H1 (cell line): ENCODE results near the gene TAS2R3. TPM values are rescaled to one million over a fixed set of nuclear protein-coding genes. Genes with fewer than 3 reads are reported as not detected.

Experiments used
- CTCF ChIA-PET: fragments of 300-600 bp; sonication (Branson Sonifier 250); formaldehyde crosslinking; loops from one replicate; lab custom pipeline; 2021; ENCODE audit not compliant: partially characterized antibody; lab: Charles Lee
- POLR2A ChIA-PET: fragments of 300-600 bp; sonication (Branson Sonifier 250); formaldehyde crosslinking; loops from one replicate; lab custom pipeline; 2021; ENCODE audit warnings: inconsistent platforms; ENCODE audit not compliant: partially characterized antibody; lab: Charles Lee
- DNase-seq, 2 experiments: peaks; one replicate each; pipeline versions ENCODE4 v3.0.0 to v3.0.0-alpha.2; 2010 to 2022; ENCODE audit warnings: low spot score in 2 of 2, low read depth in 1 of 2, mixed read lengths in 1 of 2
- FAIRE-seq: peaks from 2 replicates; lab custom pipeline; 2011; peaks lifted over from hg19 to GRCh38; lab: Jason Lieb, UNC
- H2AFZ ChIP-seq: 2 replicates; pipeline ENCODE4 v1.8.1; 2012; ENCODE audit warnings: low read length, inconsistent platforms
- H2AK5ac ChIP-seq: 2 replicates; pipeline ENCODE4 v1.6.1; 2013; ENCODE audit warnings: low read depth, low read length
- H2BK120ac ChIP-seq: replicated peaks from 2 replicates; pipeline ENCODE3; 2013; ENCODE audit warnings: low read depth, low read length, inconsistent platforms
- H2BK12ac ChIP-seq: 2 replicates; pipeline ENCODE4 v1.6.1; 2013; ENCODE audit warnings: low read depth, low read length
- H2BK15ac ChIP-seq: 2 replicates; pipeline ENCODE4 v1.6.1; 2013; ENCODE audit warnings: low read length
- H2BK20ac ChIP-seq: 2 replicates; pipeline ENCODE4 v1.6.1; 2013; ENCODE audit warnings: low read length
- H2BK5ac ChIP-seq: 2 replicates; pipeline ENCODE4 v1.6.1; 2013; ENCODE audit warnings: low read depth, low read length
- H3K14ac ChIP-seq: 2 replicates; pipeline ENCODE4 v1.6.1; 2013; ENCODE audit warnings: inconsistent platforms; ENCODE audit not compliant: insufficient read length
- H3K18ac ChIP-seq: 2 replicates; pipeline ENCODE4 v1.6.1; 2013; ENCODE audit warnings: low read length; ENCODE audit errors: extremely low read depth
- H3K23ac ChIP-seq: 2 replicates; pipeline ENCODE4 v1.6.1; 2013; ENCODE audit warnings: inconsistent platforms; ENCODE audit not compliant: insufficient read length
- H3K23me2 ChIP-seq: 2 replicates; pipeline ENCODE4 v1.6.1; 2013; ENCODE audit warnings: low read depth, low read length
- H3K27ac ChIP-seq: 2 replicates; pipeline ENCODE4 v1.6.1; 2011; ENCODE audit warnings: low read depth, low read length, inconsistent platforms
- H3K27me3 ChIP-seq, 4 experiments: replicated peaks in 1 of 4; 1 replicate in 1 of 4; 2 replicates in 3 of 4; pipeline versions ENCODE4 v1.6.1 to v1.8.1; 2011 to 2013; ENCODE audit warnings: low read length in 3 of 4, mild to moderate bottlenecking in 3 of 4, inconsistent platforms in 2 of 4, mixed read lengths in 2 of 4, moderate library complexity in 1 of 4; ENCODE audit not compliant: control insufficient read depth in 3 of 4, insufficient read depth in 3 of 4; ENCODE audit errors: extremely low read depth in 1 of 4
- H3K36me3 ChIP-seq, 4 experiments: 2 replicates each; pipeline versions ENCODE4 v1.6.1 to v1.8.1; 2011 to 2013; ENCODE audit warnings: mild to moderate bottlenecking in 4 of 4, low read length in 3 of 4, moderate library complexity in 2 of 4, control low read depth in 1 of 4, inconsistent platforms in 1 of 4; ENCODE audit not compliant: insufficient read depth in 4 of 4, control insufficient read depth in 2 of 4
- H3K4ac ChIP-seq: replicated peaks from 2 replicates; pipeline ENCODE3; 2013; ENCODE audit warnings: low read length, low read depth, mixed read lengths, inconsistent platforms; ENCODE audit not compliant: insufficient read length
- H3K4me1 ChIP-seq, 4 experiments: replicated peaks in 1 of 4; 1 replicate in 1 of 4; 2 replicates in 3 of 4; pipeline versions ENCODE4 v1.6.1 to v1.8.1; 2011 to 2013; ENCODE audit warnings: low read length in 3 of 4, inconsistent platforms in 2 of 4, mixed read lengths in 1 of 4; ENCODE audit not compliant: insufficient read depth in 4 of 4, control insufficient read depth in 3 of 4
- H3K4me2 ChIP-seq, 2 experiments: 2 replicates each; pipeline versions ENCODE4 v1.6.1 to v1.8.1; 2011 to 2013; ENCODE audit warnings: low read depth in 2 of 2, low read length in 2 of 2, control low read depth in 1 of 2, inconsistent platforms in 1 of 2, mild to moderate bottlenecking in 1 of 2; ENCODE audit not compliant: insufficient read depth in 1 of 2
- H3K4me3 ChIP-seq, 4 experiments: fragments of 200-600, 300-600 bp in 1 of 4; sonication (generic), shearing (Covaris generic), sonication (Bioruptor Twin) in 1 of 4; 2 replicates each; pipeline versions ENCODE4 v1.5.1 to v1.8.1; 2011 to 2016; ENCODE audit warnings: low read length in 4 of 4, low read depth in 3 of 4, control low read depth in 2 of 4, inconsistent platforms in 2 of 4, mild to moderate bottlenecking in 2 of 4, mixed read lengths in 1 of 4, moderate library complexity in 1 of 4; ENCODE audit not compliant: insufficient read depth in 2 of 4; ENCODE audit errors: extremely low read depth in 1 of 4
- H3K56ac ChIP-seq: replicated peaks from 2 replicates; pipeline ENCODE3; 2013; ENCODE audit warnings: low read depth, mild to moderate bottlenecking, mixed read lengths, low read length, inconsistent platforms; ENCODE audit not compliant: insufficient read length
- H3K79me1 ChIP-seq: 2 replicates; pipeline ENCODE4 v1.6.1; 2013; ENCODE audit warnings: low read depth, low read length, control low read depth
- H3K79me2 ChIP-seq, 2 experiments: 2 replicates each; pipeline versions ENCODE4 v1.6.1 to v1.8.1; 2012 to 2013; ENCODE audit warnings: low read length in 2 of 2, mild to moderate bottlenecking in 2 of 2, inconsistent platforms in 1 of 2; ENCODE audit not compliant: insufficient read depth in 2 of 2, control insufficient read depth in 1 of 2
- H3K9ac ChIP-seq, 4 experiments: replicated peaks in 1 of 4; 1 replicate in 1 of 4; 2 replicates in 3 of 4; pipeline versions ENCODE4 v1.6.1 to v1.8.1; 2011 to 2013; ENCODE audit warnings: low read depth in 3 of 4, low read length in 3 of 4, control low read depth in 2 of 4, mild to moderate bottlenecking in 2 of 4, moderate library complexity in 2 of 4, inconsistent platforms in 1 of 4; ENCODE audit errors: extremely low read depth in 1 of 4
- H3K9me3 ChIP-seq, 2 experiments: 2 replicates each; pipeline versions ENCODE4 v1.6.1 to v1.8.1; 2012 to 2013; ENCODE audit warnings: mild to moderate bottlenecking in 2 of 2, moderate library complexity in 2 of 2, control low read depth in 1 of 2, inconsistent platforms in 1 of 2, low read depth in 1 of 2, low read length in 1 of 2, mixed read lengths in 1 of 2; ENCODE audit not compliant: insufficient read depth in 2 of 2
- H4K20me1 ChIP-seq, 2 experiments: replicated peaks in 1 of 2; 2 replicates each; pipeline versions ENCODE3 to v1.8.1; 2011 to 2013; ENCODE audit warnings: inconsistent platforms in 2 of 2, low read length in 2 of 2, mild to moderate bottlenecking in 1 of 2; ENCODE audit not compliant: insufficient read depth in 2 of 2, control insufficient read depth in 1 of 2
- H4K5ac ChIP-seq: 2 replicates; pipeline ENCODE4 v1.6.1; 2013; ENCODE audit warnings: low read length, low read depth, mixed read lengths, inconsistent platforms; ENCODE audit not compliant: insufficient read length
- H4K8ac ChIP-seq: 2 replicates; pipeline ENCODE4 v1.8.0; 2013; ENCODE audit warnings: mild to moderate bottlenecking, moderate library complexity, low read length, inconsistent platforms; ENCODE audit not compliant: insufficient read depth; ENCODE audit errors: extremely low read depth
- H4K91ac ChIP-seq: replicated peaks from 2 replicates; pipeline ENCODE3; 2013; ENCODE audit warnings: low read length, mixed read lengths, inconsistent platforms; ENCODE audit not compliant: insufficient read length
- ATF2 ChIP-seq: IDR thresholded peaks from 2 replicates; pipeline ENCODE4 v1.6.1; 2012; ENCODE audit warnings: low read length, inconsistent platforms
- CEBPB ChIP-seq: IDR thresholded peaks from 2 replicates; pipeline ENCODE4 v1.6.1; 2012; ENCODE audit warnings: low read depth, low read length
- CHD2 ChIP-seq: IDR thresholded peaks from 2 replicates; pipeline ENCODE4 v1.6.1; 2012; ENCODE audit warnings: low read length, improper control_type of control experiment
- CTCF ChIP-seq, 3 experiments: IDR thresholded peaks; 1 replicate in 2 of 3; 2 replicates in 1 of 3; pipeline versions ENCODE4 v1.5.1 to v1.6.1; 2011; ENCODE audit warnings: low read length in 3 of 3, mild to moderate bottlenecking in 3 of 3, inconsistent platforms in 2 of 3, low read depth in 1 of 3, moderate library complexity in 1 of 3; ENCODE audit not compliant: insufficient read depth in 1 of 3; ENCODE audit errors: control extremely low read depth in 1 of 3
- PHF8 ChIP-seq: fragments of 200-600 bp; sonication (generic); conservative IDR thresholded peaks from 2 replicates; pipeline ENCODE4 v1.7.1; 2012; ENCODE audit warnings: low read depth, mild to moderate bottlenecking, inconsistent platforms, low read length, moderate library complexity
- RBBP5 ChIP-seq: IDR thresholded peaks from 2 replicates; pipeline ENCODE4 v1.7.1; 2012; ENCODE audit warnings: low read depth, mild to moderate bottlenecking, inconsistent platforms, low read length, moderate library complexity, borderline replicate concordance
- SIX5 ChIP-seq: IDR thresholded peaks from 2 replicates; pipeline ENCODE4 v1.6.1; 2011; ENCODE audit warnings: mild to moderate bottlenecking, low read depth, low read length
- SP2 ChIP-seq: IDR thresholded peaks from 2 replicates; pipeline ENCODE4 v1.6.1; 2012; ENCODE audit warnings: mild to moderate bottlenecking, low read length, inconsistent platforms
- SP4 ChIP-seq: IDR thresholded peaks from 2 replicates; pipeline ENCODE4 v1.6.1; 2012; ENCODE audit warnings: low read length, inconsistent platforms
- TCF12 ChIP-seq: IDR thresholded peaks from 2 replicates; pipeline ENCODE4 v1.6.1; 2011; ENCODE audit warnings: low read depth, mild to moderate bottlenecking, low read length
- WGBS, 2 experiments: shearing (Covaris generic) in 1 of 2; methylation state at CpG; one replicate each; pipeline versions ENCODE4 v1.1.6 to v1.1.7; 2013 to 2015; ENCODE audit warnings: low lambda C conversion rate in 2 of 2, mixed read lengths in 2 of 2, inconsistent platforms in 1 of 2, low coverage in 1 of 2, missing lambda C conversion rate in 1 of 2; ENCODE audit not compliant: insufficient replicate concordance in 2 of 2, insufficient coverage in 1 of 2, insufficient read length in 1 of 2; ENCODE audit errors: extremely low coverage in 1 of 2, missing lambda C conversion rate in 1 of 2; 5-methylcytosine and 5-hydroxymethylcytosine counted together
- polyA plus RNA-seq, 7 experiments: library from polyadenylated mRNA; depleted of rRNA in 3 of 7; stranded (reverse) in 5 of 7; unstranded in 2 of 7; fragments of >200 nt in 5 of 7; fragments of 200-250 nt in 2 of 7; gene quantifications; 1 replicate in 5 of 7; 2 replicates in 1 of 7; 4 replicates in 1 of 7; pipeline versions ENCODE4 v1.2.1 to v1.2.3, GENCODE V29; 2011 to 2013; ENCODE audit warnings: missing spikeins in 2 of 7, mixed read lengths in 2 of 7
- total RNA-seq: library from RNA; stranded (reverse); fragmentation: NEBNext Ultra II Directional; extraction: Animal tissue kit (Norgen Biotek cat#: 25700); gene quantifications from 2 replicates; pipeline ENCODE4 v1.2.1, GENCODE V29; 2021

TAS2R3 gene
- total and polyA plus RNA-seq, 2 of the 8 experiments (the other 6 are each of a cell fraction or from before 2014, with no cell fraction given): 0.48 to 0.99 TPM

- no peaks in the 10 kb centered on the region for H3K4me1 ChIP-seq
- H4K20me1 ChIP-seq: no peaks in the 10 kb centered on the region
- no peak overlapping the region for H3K14ac ChIP-seq
- H3K56ac ChIP-seq: no peak overlapping the region
- H3K4ac ChIP-seq: no peak overlapping the region
- no peaks in the 10 kb centered on the region for H3K79me1 ChIP-seq
- H2AFZ ChIP-seq: no peak overlapping the region
- no peaks in the 10 kb centered on the region for H3K23me2 ChIP-seq
- H3K27ac ChIP-seq: no peak overlapping the region
- H2AK5ac ChIP-seq: no peak overlapping the region
- H2BK20ac ChIP-seq: no peak overlapping the region
- peaks cover 23 to 26% of the 10 kb centered on the region in 2 experiments for H3K9me3 ChIP-seq
- no peak overlapping the region for H3K4me3 ChIP-seq
- no peaks in the 10 kb centered on the region for H3K27me3 ChIP-seq
- H3K9ac ChIP-seq: no peak overlapping the region
- H4K5ac ChIP-seq: no peak overlapping the region
- H3K79me2 ChIP-seq: no peaks in the 10 kb centered on the region
- WGBS, 2 experiments: 89% methylated on average over 2 of the region's 2 CpGs; no CpG with 5 or more reads in 1 of the 2 experiments
- no peak overlapping the region for H2BK5ac ChIP-seq
- H3K23ac ChIP-seq: no peak overlapping the region
- H4K8ac ChIP-seq: no peak overlapping the region
- H3K18ac ChIP-seq: no peak overlapping the region
- H2BK120ac ChIP-seq: no peak overlapping the region
- no peak overlapping the region for H4K91ac ChIP-seq
- ChIA-PET POLR2A (interaction anchor here (1.7 to 3.2 kb wide), 4 partner anchors 8 to 14 kb away, joined by 5 to 15 read pairs (median 11); partner anchors contain the start of gene SSBP1), CTCF (interaction anchor here (0.6 to 1.0 kb wide), 3 partner anchors 9 to 218 kb away, joined by 3 read pairs; partner anchors contain the start of gene SSBP1)
- FAIRE-seq: no peak
- DNase-seq: no peak
- no peak overlapping the region for H3K4me2 ChIP-seq
- no peak overlapping the region for H2BK15ac ChIP-seq
- peaks cover 37 to 97% (median 72%) of the 10 kb centered on the region in 4 experiments for H3K36me3 ChIP-seq
- no peak overlapping the region for H2BK12ac ChIP-seq
- TF ChIP-seq CEBPB: no peak
- TF ChIP-seq TCF12: no peak
- TF ChIP-seq CTCF (IDR thresholded peaks at IDR 0.05; ENCODE audit: control extremely low read depth in 1 of 3, insufficient read depth in 1 of 3, low read depth in 1 of 3, low read length in 3 of 3): no peak
- TF ChIP-seq SP2: no peak
- no peak for TF ChIP-seq ATF2
- TF ChIP-seq SIX5: no peak
- no peak for TF ChIP-seq SP4
- TF ChIP-seq CHD2: no peak
- TF ChIP-seq PHF8: no peak
- no peak for TF ChIP-seq RBBP5
Measured at GRCh38 chr7:141748396-141748795, 15.5 kb upstream of the TAS2R3 start.
